ENCODE results near the gene KRTDAP.
"Not testable (repeated sequence)": the region's sequence is repeated elsewhere in the genome, so short reads cannot be mapped to it uniquely, and the experiment has no call there.

KRTDAP gene

DNA sequence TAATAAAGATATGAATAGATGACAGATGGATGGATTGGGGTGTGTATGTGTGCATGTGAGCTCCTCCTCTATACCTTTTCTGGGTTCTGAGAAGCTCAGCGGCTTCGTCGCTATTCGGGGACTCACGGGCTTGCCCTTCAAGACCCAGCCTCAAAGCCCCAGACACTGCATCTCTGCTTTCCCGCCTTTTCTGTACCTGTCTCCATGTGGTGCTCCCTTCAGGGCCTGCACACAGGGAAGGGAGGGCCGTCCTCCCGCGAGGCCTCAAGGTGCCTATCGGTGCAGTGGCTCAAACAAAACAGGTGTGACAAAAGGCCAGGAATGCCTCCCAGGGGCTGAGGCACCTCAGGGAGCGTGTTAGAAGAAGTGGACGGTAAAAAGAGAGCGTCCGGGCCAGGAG is 16.2 kb downstream of the KRTDAP start:
- Histone ChIP-seq H2BK15ac (ENCODE audit: low read depth, poor library complexity, severe bottlenecking) (no peak overlapping the region), H3K14ac (ENCODE audit: low read length in 2 of 2) (no peak overlapping the region), H3K4ac (ENCODE audit: low read depth in 1 of 2, low read length in 2 of 2) (no peak overlapping the region), H4K8ac (ENCODE audit: low read length) (no peak overlapping the region), H3K79me1 (replicated peaks; ENCODE audit: low read length, poor library complexity, severe bottlenecking) (no peaks in the 10 kb centered on the region), H2AFZ (ENCODE audit: low read depth, low read length) (no peak overlapping the region), H3K9me3 (ENCODE audit: control insufficient read depth, low read length) (no peaks in the 10 kb centered on the region), H3K4me2 (ENCODE audit: low read length, poor library complexity, severe bottlenecking) (no peak overlapping the region), H3K36me3 (ENCODE audit: control insufficient read depth in 1 of 2, insufficient read depth in 2 of 2, low read depth in 1 of 2, low read length in 2 of 2) (no peaks in the 10 kb centered on the region), H2AK5ac (ENCODE audit: low read length, severe bottlenecking) (no peak overlapping the region), H3K27me3 (ENCODE audit: control insufficient read depth in 1 of 2, insufficient read depth in 1 of 2, low read length in 2 of 2) (peaks cover 0 to 24% of the 10 kb centered on the region in 2 experiments), H3K4me3 (ENCODE audit: insufficient read depth in 1 of 2, low read depth in 1 of 2, low read length in 2 of 2) (no peak overlapping the region), H2BK5ac (ENCODE audit: low read depth, low read length, poor library complexity, severe bottlenecking) (no peak overlapping the region), H3K23ac (ENCODE audit: low read length in 2 of 2) (no peak overlapping the region), H3K18ac (ENCODE audit: low read depth in 1 of 2, low read length in 2 of 2) (no peak overlapping the region), H2BK120ac (ENCODE audit: low read depth, low read length) (no peak overlapping the region), H3K9ac (ENCODE audit: low read length) (no peak overlapping the region), H3K27ac (ENCODE audit: low read length, poor library complexity, severe bottlenecking) (no peak overlapping the region), H2BK12ac (ENCODE audit: low read length in 2 of 2) (no peak overlapping the region), H3K4me1 (ENCODE audit: control insufficient read depth, insufficient read depth, low read depth, low read length) (no peaks in the 10 kb centered on the region), H4K91ac (ENCODE audit: low read length) (no peak overlapping the region)
- DNase-seq: no peak
- WGBS: 92% methylated on average over 14 of the region's 14 CpGs

DNA sequence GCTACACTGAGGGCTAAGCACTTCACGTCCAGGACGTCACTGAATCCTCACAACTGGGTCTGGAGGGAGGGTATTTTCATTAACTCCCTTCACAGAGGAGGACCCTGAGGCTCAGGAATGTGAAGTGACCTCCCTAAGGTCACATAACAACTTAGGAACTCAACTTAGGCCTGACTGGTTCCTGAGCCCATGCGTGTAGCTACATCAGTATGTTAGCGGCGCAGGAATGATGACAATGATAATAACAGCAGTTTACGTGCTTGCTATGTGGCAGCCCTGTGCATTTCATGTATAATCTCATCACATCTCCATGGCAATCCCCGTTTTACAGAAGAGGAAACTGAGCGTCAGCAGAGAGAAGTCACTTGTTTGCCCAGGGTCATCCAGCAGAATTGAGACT is 18.3 kb downstream of the KRTDAP start:
- Histone ChIP-seq H3K18ac (ENCODE audit: low read depth in 1 of 2, low read length in 2 of 2) (no peak overlapping the region), H3K14ac (ENCODE audit: low read length in 2 of 2) (no peak overlapping the region), H2BK12ac (ENCODE audit: low read length in 2 of 2) (no peak overlapping the region), H2BK120ac (ENCODE audit: low read depth, low read length) (no peak overlapping the region), H3K27ac (ENCODE audit: low read length, poor library complexity, severe bottlenecking) (no peak overlapping the region), H2AK5ac (ENCODE audit: low read length, severe bottlenecking) (no peak overlapping the region), H3K4me2 (ENCODE audit: low read length, poor library complexity, severe bottlenecking) (no peak overlapping the region), H2BK15ac (ENCODE audit: low read depth, poor library complexity, severe bottlenecking) (no peak overlapping the region), H3K9ac (ENCODE audit: low read length) (no peak overlapping the region), H3K9me3 (ENCODE audit: control insufficient read depth, low read length) (no peaks in the 10 kb centered on the region), H2BK5ac (ENCODE audit: low read depth, low read length, poor library complexity, severe bottlenecking) (no peak overlapping the region), H3K36me3 (ENCODE audit: control insufficient read depth in 1 of 2, insufficient read depth in 2 of 2, low read depth in 1 of 2, low read length in 2 of 2) (no peaks in the 10 kb centered on the region), H3K4ac (ENCODE audit: low read depth in 1 of 2, low read length in 2 of 2) (no peak overlapping the region), H4K91ac (ENCODE audit: low read length) (no peak overlapping the region), H3K79me1 (replicated peaks; ENCODE audit: low read length, poor library complexity, severe bottlenecking) (no peaks in the 10 kb centered on the region), H3K4me3 (ENCODE audit: insufficient read depth in 1 of 2, low read depth in 1 of 2, low read length in 2 of 2) (no peak overlapping the region), H3K23ac (ENCODE audit: low read length in 2 of 2) (no peak overlapping the region), H3K27me3 (ENCODE audit: control insufficient read depth in 1 of 2, insufficient read depth in 1 of 2, low read length in 2 of 2) (peaks cover 0 to 22% of the 10 kb centered on the region in 2 experiments), H4K8ac (ENCODE audit: low read length) (no peak overlapping the region), H2AFZ (ENCODE audit: low read depth, low read length) (no peak overlapping the region), H3K4me1 (ENCODE audit: control insufficient read depth, insufficient read depth, low read depth, low read length) (no peaks in the 10 kb centered on the region)
- DNase-seq: no peak
- 84% methylated on average over 8 of the region's 8 CpGs for WGBS

DNA sequence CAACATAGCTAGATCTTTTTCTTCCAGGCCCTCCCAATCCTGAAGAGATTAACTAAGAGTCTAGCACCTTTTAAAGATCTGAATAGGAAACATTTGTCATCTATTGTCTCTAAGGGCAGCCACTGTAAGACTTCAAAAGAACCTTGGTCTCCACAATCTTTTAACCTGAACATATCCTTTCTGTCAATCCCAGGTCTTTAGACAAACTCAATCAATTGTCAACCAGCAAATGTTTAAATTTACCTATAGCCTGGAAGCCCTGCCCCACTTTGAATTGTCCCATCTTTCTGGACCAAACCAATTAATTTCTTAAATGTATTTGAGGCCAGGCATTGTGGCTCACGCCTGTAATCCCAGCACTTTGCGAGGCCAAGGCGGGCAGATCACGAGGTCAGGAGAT is 19.2 kb downstream of the KRTDAP start:
- not testable (repeated sequence) for H3K14ac ChIP-seq (ENCODE audit: low read length in 2 of 2); H3K4ac ChIP-seq (ENCODE audit: low read depth in 1 of 2, low read length in 2 of 2); H2BK120ac ChIP-seq (ENCODE audit: low read depth, low read length); H2AFZ ChIP-seq (ENCODE audit: low read depth, low read length); H3K9me3 ChIP-seq (ENCODE audit: control insufficient read depth, low read length); H3K27ac ChIP-seq (ENCODE audit: low read length, poor library complexity, severe bottlenecking); H3K4me1 ChIP-seq (ENCODE audit: control insufficient read depth, insufficient read depth, low read depth, low read length); H3K18ac ChIP-seq (ENCODE audit: low read depth in 1 of 2, low read length in 2 of 2); H3K9ac ChIP-seq (ENCODE audit: low read length); H3K36me3 ChIP-seq (ENCODE audit: control insufficient read depth in 1 of 2, insufficient read depth in 2 of 2, low read depth in 1 of 2, low read length in 2 of 2); DNase-seq; H2BK15ac ChIP-seq (ENCODE audit: low read depth, poor library complexity, severe bottlenecking); H4K91ac ChIP-seq (ENCODE audit: low read length); H2AK5ac ChIP-seq (ENCODE audit: low read length, severe bottlenecking); H3K23ac ChIP-seq (ENCODE audit: low read length in 2 of 2); H4K8ac ChIP-seq (ENCODE audit: low read length); H3K4me3 ChIP-seq (ENCODE audit: insufficient read depth in 1 of 2, low read depth in 1 of 2, low read length in 2 of 2); H3K79me1 ChIP-seq (replicated peaks; ENCODE audit: low read length, poor library complexity, severe bottlenecking); H2BK5ac ChIP-seq (ENCODE audit: low read depth, low read length, poor library complexity, severe bottlenecking); H3K4me2 ChIP-seq (ENCODE audit: low read length, poor library complexity, severe bottlenecking); H2BK12ac ChIP-seq (ENCODE audit: low read length in 2 of 2)
- peaks cover 0 to 20% of the 10 kb centered on the region in 2 experiments for H3K27me3 ChIP-seq (ENCODE audit: control insufficient read depth in 1 of 2, insufficient read depth in 1 of 2, low read length in 2 of 2)
- WGBS: 97% methylated on average over 4 of the region's 4 CpGs

DNA sequence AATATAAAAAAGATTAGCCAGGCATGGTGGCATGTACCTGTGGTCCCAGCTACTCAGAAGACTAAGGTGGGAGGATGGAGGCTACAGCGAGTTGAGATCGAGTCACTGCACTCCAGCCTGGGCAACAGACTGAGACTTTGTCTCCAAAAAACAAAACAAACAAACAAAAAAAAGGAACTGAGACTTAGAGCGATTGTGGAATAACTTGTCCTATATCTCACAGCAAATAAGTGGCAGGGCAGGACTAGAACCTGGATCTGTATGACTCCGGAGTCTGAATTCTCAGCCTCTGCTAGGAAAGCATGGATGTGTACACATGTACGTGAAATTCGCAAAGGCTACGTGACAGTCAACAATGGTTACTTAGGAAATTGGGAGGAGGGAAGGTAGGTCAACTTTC is 20.1 kb downstream of the KRTDAP start:
- Histone ChIP-seq H2BK15ac (ENCODE audit: low read depth, poor library complexity, severe bottlenecking) (no peak overlapping the region), H3K18ac (ENCODE audit: low read depth in 1 of 2, low read length in 2 of 2) (no peak overlapping the region), H2AFZ (ENCODE audit: low read depth, low read length) (no peak overlapping the region), H3K27me3 (ENCODE audit: control insufficient read depth in 1 of 2, insufficient read depth in 1 of 2, low read length in 2 of 2) (peaks cover 0 to 14% of the 10 kb centered on the region in 2 experiments), H3K27ac (ENCODE audit: low read length, poor library complexity, severe bottlenecking) (no peak overlapping the region), H3K79me1 (replicated peaks; ENCODE audit: low read length, poor library complexity, severe bottlenecking) (no peaks in the 10 kb centered on the region), H2BK120ac (ENCODE audit: low read depth, low read length) (no peak overlapping the region), H4K91ac (ENCODE audit: low read length) (no peak overlapping the region), H3K14ac (ENCODE audit: low read length in 2 of 2) (no peak overlapping the region), H2BK5ac (ENCODE audit: low read depth, low read length, poor library complexity, severe bottlenecking) (no peak overlapping the region), H2AK5ac (ENCODE audit: low read length, severe bottlenecking) (no peak overlapping the region), H3K4ac (ENCODE audit: low read depth in 1 of 2, low read length in 2 of 2) (no peak overlapping the region), H3K36me3 (ENCODE audit: control insufficient read depth in 1 of 2, insufficient read depth in 2 of 2, low read depth in 1 of 2, low read length in 2 of 2) (no peaks in the 10 kb centered on the region), H3K23ac (ENCODE audit: low read length in 2 of 2) (no peak overlapping the region), H4K8ac (ENCODE audit: low read length) (no peak overlapping the region), H3K4me1 (ENCODE audit: control insufficient read depth, insufficient read depth, low read depth, low read length) (no peaks in the 10 kb centered on the region), H3K9ac (ENCODE audit: low read length) (no peak overlapping the region), H3K4me2 (ENCODE audit: low read length, poor library complexity, severe bottlenecking) (no peak overlapping the region), H3K9me3 (ENCODE audit: control insufficient read depth, low read length) (no peaks in the 10 kb centered on the region), H2BK12ac (ENCODE audit: low read length in 2 of 2) (no peak overlapping the region), H3K4me3 (ENCODE audit: insufficient read depth in 1 of 2, low read depth in 1 of 2, low read length in 2 of 2) (no peak overlapping the region)
- no peak for DNase-seq
- 88% methylated on average over 7 of the region's 7 CpGs for WGBS
